HEK293 (cell line): ENCODE measurements around the gene MPDU1.

Experiments
- EGR2 ChIP-seq: fragments of 450-650 bp; formaldehyde crosslinking; IDR thresholded peaks from 2 replicates; pipeline ENCODE4 v1.5.1; 2016; ENCODE audit warnings: low read depth, missing biosample characterization, missing genetic modification characterization
- ZFP37 ChIP-seq: fragments of 450-650 bp; formaldehyde crosslinking; IDR thresholded peaks from 2 replicates; pipeline ENCODE4 v1.5.1; 2016; ENCODE audit warnings: missing biosample characterization, missing genetic modification characterization
- ZNF223 ChIP-seq: fragments of 450-650 bp; formaldehyde crosslinking; IDR thresholded peaks from 2 replicates; pipeline ENCODE4 v1.5.1; 2016; ENCODE audit warnings: missing biosample characterization, missing genetic modification characterization
- ZNF239 ChIP-seq: fragments of 450-650 bp; formaldehyde crosslinking; IDR thresholded peaks from 2 replicates; pipeline ENCODE4 v1.5.1; 2016; ENCODE audit warnings: missing biosample characterization, missing genetic modification characterization
- ZNF248 ChIP-seq: fragments of 450-650 bp; formaldehyde crosslinking; IDR thresholded peaks from 2 replicates; pipeline ENCODE4 v1.5.1; 2017; ENCODE audit warnings: missing biosample characterization, missing genetic modification characterization
- ZNF335 ChIP-seq: fragments of 450-650 bp; formaldehyde crosslinking; conservative IDR thresholded peaks from 2 replicates; pipeline ENCODE4 v1.5.1; 2016; ENCODE audit warnings: missing biosample characterization, missing genetic modification characterization
- TF ChIP-seq, protein P1 (sequence below): fragments of 450-650 bp; formaldehyde crosslinking; IDR thresholded peaks from 2 replicates; pipeline ENCODE4 v1.5.1; 2016; ENCODE audit warnings: missing biosample characterization, missing genetic modification characterization
- TF ChIP-seq, protein P2 (sequence below): fragments of 450-650 bp; formaldehyde crosslinking; IDR thresholded peaks from 2 replicates; pipeline ENCODE4 v1.5.1; 2017; ENCODE audit warnings: missing biosample characterization, missing genetic modification characterization
- TF ChIP-seq, protein P3 (sequence below): fragments of 450-650 bp; formaldehyde crosslinking; IDR thresholded peaks from 2 replicates; pipeline ENCODE4 v1.5.1; 2016; ENCODE audit warnings: missing biosample characterization, missing genetic modification characterization

DNA sequence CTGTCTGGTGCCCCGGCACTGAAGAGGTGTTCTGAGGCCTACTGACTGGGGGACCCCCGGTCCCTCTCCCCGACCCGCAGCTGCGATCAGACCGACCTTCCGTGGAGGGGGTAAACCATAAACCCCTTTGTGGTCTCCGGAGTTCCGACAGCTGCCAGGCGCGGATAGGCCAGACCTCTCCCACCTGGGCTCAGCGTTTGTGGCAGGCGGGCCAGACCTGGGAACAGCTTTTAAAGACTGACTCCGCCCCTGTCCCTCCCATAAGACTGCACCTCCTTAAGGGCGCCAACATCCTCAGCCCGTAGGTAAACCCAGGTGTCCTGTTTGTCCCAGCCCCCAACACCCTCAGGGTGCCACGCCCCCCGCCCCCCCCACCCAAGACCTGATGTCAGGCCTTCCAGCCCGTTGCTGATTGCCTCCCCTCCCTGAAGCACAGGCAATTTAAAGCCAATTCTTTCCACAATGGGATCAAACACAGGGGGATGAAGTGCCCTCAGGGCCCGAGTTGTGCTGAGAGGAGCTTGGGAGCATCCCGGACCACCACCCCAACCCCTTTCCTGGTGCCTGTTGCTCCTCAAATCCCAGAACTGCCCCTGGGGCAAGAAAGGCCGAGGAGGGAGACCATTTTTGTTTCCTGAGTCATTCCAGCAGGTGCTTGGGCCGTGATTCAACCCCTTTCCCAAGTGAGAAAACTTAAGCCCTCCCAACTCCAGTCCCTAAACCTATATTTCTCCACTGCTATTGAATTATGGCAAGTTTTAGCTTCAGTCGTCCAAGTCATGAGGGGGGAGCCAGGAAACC, 6.4 kb downstream of the MPDU1 start, which contains the start of gene SOX15:
- TF ChIP-seq, protein P1, sequence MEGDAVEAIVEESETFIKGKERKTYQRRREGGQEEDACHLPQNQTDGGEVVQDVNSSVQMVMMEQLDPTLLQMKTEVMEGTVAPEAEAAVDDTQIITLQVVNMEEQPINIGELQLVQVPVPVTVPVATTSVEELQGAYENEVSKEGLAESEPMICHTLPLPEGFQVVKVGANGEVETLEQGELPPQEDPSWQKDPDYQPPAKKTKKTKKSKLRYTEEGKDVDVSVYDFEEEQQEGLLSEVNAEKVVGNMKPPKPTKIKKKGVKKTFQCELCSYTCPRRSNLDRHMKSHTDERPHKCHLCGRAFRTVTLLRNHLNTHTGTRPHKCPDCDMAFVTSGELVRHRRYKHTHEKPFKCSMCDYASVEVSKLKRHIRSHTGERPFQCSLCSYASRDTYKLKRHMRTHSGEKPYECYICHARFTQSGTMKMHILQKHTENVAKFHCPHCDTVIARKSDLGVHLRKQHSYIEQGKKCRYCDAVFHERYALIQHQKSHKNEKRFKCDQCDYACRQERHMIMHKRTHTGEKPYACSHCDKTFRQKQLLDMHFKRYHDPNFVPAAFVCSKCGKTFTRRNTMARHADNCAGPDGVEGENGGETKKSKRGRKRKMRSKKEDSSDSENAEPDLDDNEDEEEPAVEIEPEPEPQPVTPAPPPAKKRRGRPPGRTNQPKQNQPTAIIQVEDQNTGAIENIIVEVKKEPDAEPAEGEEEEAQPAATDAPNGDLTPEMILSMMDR (tag by site-specific recombination): no peak
- TF ChIP-seq, protein P2, sequence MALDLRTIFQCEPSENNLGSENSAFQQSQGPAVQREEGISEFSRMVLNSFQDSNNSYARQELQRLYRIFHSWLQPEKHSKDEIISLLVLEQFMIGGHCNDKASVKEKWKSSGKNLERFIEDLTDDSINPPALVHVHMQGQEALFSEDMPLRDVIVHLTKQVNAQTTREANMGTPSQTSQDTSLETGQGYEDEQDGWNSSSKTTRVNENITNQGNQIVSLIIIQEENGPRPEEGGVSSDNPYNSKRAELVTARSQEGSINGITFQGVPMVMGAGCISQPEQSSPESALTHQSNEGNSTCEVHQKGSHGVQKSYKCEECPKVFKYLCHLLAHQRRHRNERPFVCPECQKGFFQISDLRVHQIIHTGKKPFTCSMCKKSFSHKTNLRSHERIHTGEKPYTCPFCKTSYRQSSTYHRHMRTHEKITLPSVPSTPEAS (tag by site-specific recombination): no peak
- TF ChIP-seq ZNF248 (no peak), EGR2 (tag by site-specific recombination) (no peak), ZNF335 (no peak), ZFP37 (no peak), ZNF239 (no peak), ZNF223 (tag by site-specific recombination) (no peak)
- TF ChIP-seq, protein P3, sequence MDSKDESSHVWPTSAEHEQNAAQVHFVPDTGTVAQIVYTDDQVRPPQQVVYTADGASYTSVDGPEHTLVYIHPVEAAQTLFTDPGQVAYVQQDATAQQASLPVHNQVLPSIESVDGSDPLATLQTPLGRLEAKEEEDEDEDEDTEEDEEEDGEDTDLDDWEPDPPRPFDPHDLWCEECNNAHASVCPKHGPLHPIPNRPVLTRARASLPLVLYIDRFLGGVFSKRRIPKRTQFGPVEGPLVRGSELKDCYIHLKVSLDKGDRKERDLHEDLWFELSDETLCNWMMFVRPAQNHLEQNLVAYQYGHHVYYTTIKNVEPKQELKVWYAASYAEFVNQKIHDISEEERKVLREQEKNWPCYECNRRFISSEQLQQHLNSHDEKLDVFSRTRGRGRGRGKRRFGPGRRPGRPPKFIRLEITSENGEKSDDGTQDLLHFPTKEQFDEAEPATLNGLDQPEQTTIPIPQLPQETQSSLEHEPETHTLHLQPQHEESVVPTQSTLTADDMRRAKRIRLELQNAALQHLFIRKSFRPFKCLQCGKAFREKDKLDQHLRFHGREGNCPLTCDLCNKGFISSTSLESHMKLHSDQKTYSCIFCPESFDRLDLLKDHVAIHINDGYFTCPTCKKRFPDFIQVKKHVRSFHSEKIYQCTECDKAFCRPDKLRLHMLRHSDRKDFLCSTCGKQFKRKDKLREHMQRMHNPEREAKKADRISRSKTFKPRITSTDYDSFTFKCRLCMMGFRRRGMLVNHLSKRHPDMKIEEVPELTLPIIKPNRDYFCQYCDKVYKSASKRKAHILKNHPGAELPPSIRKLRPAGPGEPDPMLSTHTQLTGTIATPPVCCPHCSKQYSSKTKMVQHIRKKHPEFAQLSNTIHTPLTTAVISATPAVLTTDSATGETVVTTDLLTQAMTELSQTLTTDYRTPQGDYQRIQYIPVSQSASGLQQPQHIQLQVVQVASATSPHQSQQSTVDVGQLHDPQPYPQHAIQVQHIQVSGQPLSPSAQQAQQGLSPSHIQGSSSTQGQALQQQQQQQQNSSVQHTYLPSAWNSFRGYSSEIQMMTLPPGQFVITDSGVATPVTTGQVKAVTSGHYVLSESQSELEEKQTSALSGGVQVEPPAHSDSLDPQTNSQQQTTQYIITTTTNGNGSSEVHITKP (tag by site-specific recombination): no peak
